Measurements from ENCODE around the gene TBC1D5. TPM values are rescaled to one million over a fixed set of nuclear protein-coding genes. Genes with fewer than 3 reads are reported as not detected.

Gene TBC1D5
- total RNA-seq, 4 donors from 2014 or later = 51.9 to 66.8 (median 60.1) TPM

DNA sequence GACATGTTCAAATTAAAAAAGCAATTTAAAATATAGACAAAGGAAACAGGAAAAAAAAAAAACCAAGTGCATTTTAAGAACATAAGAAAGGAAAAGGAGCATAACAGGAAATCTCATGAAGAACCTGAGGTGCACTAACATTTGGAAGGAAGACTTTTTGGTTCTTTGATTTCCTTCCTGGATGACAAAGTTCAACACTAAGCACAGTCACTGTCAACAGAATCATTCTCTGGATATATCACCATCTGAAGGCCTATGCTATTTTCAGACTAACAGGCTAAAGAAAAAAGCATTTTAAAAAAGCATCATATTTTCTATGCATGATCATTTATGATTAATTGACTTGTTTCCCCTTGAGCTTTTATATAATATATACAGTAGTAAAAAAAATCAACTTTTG is 508.0 kb downstream of the TBC1D5 start:
- intact Hi-C loops (cut with DNase I; ENCODE audit: low total_unique reads) = no loop called here
- TF ChIP-seq, protein P1, sequence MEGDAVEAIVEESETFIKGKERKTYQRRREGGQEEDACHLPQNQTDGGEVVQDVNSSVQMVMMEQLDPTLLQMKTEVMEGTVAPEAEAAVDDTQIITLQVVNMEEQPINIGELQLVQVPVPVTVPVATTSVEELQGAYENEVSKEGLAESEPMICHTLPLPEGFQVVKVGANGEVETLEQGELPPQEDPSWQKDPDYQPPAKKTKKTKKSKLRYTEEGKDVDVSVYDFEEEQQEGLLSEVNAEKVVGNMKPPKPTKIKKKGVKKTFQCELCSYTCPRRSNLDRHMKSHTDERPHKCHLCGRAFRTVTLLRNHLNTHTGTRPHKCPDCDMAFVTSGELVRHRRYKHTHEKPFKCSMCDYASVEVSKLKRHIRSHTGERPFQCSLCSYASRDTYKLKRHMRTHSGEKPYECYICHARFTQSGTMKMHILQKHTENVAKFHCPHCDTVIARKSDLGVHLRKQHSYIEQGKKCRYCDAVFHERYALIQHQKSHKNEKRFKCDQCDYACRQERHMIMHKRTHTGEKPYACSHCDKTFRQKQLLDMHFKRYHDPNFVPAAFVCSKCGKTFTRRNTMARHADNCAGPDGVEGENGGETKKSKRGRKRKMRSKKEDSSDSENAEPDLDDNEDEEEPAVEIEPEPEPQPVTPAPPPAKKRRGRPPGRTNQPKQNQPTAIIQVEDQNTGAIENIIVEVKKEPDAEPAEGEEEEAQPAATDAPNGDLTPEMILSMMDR (IDR thresholded peaks at IDR 0.05) = no peak
- no peak for TF ChIP-seq POLR2A (IDR thresholded peaks at IDR 0.05)
- DNase-seq (ENCODE audit: low spot score in 2 of 2) = no peak
- no peak overlapping the region for H3K4me3 ChIP-seq (ENCODE audit: low read depth, poor library complexity, severe bottlenecking)

DNA sequence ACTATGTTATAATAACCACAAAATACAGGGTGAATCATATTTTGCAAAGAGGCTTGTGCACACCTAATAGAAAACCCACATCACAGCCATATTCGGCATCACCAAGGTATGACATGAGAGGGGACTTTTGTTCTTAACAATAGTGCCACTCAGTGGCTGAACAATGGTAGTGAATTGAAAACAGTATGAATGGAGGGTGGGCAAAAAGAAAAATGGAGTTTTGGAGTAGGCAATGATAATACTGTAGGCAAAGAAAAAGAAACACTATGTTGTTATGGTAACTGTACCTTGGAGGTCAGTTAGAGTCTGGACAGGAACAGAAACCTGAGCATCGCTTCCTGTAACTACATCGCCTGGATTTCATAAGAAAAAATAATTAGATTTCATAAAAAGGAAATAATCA is 509.0 kb downstream of the TBC1D5 start:
- intact Hi-C loops (cut with DNase I; ENCODE audit: low total_unique reads) = no loop called here
- DNase-seq (ENCODE audit: low spot score in 2 of 2) = no peak
- H3K4me3 ChIP-seq (ENCODE audit: low read depth, poor library complexity, severe bottlenecking) = no peak overlapping the region
- no peak for TF ChIP-seq POLR2A (IDR thresholded peaks at IDR 0.05)
- TF ChIP-seq, protein P1 (IDR thresholded peaks at IDR 0.05) = no peak
- WGBS, 2 donors = 58 to 67% methylated on average over 3 of the region's 3 CpGs

DNA sequence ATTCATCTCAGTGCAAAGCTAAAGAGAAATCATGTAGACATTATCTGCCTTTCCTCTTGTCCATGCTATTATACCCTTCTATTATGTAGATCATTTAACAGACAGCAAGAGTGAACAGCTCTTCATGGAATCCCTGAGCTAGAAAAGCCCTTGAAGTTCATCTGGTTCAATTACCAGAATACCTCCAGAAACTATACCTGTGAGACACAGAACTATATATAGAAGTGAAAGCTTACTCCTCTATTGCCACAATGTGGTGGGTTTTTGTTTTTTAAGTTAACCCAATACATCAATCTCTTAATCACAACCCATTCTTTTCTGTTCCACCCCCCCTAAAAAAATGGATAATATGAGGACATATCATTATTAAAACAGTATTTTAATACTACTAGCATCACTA is 510.0 kb downstream of the TBC1D5 start:
- intact Hi-C loops (cut with DNase I; ENCODE audit: low total_unique reads) = no loop called here
- TF ChIP-seq POLR2A (IDR thresholded peaks at IDR 0.05) = no peak
- TF ChIP-seq, protein P1 (IDR thresholded peaks at IDR 0.05) = no peak
- no peak overlapping the region for H3K4me3 ChIP-seq (ENCODE audit: low read depth, poor library complexity, severe bottlenecking)
- DNase-seq (ENCODE audit: low spot score in 2 of 2) = no peak

DNA sequence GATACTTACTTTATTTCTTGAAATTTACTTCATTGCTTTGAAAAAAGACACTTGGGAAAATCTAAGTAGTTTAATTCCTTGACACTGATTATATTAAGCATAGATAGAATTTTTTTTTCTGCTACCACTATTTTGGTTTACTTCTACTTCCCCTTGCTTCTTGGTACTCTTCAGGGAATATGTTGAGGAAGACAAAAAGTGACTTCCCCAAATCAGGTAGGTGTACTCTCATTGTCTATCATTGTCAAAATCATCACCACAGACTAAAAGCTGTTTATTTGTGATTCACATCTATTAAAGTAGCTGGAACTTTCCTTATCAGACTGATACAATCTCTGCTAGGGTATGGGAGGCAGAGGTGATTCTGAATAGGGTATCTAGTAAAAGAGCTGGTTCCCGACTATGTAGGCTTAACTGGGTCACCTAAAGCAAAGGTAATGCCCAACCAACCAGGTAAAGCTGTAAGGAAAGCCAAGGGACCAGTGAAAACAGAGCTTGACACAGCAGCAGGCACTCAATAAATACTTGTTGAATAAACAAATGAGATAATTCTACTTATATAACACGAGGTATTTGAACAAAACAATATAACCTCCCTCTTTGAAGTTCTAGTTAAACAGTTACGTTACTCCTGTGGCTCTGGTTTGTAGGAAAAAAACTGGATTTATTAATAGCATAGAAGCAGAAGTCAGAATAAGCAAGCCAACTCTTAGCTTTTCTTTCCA is 510.7 kb downstream of the TBC1D5 start:
- DNase-seq (ENCODE audit: low spot score in 2 of 2) = no peak
- intact Hi-C loops (cut with DNase I; ENCODE audit: low total_unique reads) = no loop called here
- H3K4me3 ChIP-seq (ENCODE audit: low read depth, poor library complexity, severe bottlenecking) = no peak overlapping the region
- TF ChIP-seq POLR2A (IDR thresholded peaks at IDR 0.05) = no peak
- TF ChIP-seq, protein P1 (IDR thresholded peaks at IDR 0.05) = no peak
- 86 to 93% methylated on average over 3 of the region's 3 CpGs for WGBS, 2 donors

DNA sequence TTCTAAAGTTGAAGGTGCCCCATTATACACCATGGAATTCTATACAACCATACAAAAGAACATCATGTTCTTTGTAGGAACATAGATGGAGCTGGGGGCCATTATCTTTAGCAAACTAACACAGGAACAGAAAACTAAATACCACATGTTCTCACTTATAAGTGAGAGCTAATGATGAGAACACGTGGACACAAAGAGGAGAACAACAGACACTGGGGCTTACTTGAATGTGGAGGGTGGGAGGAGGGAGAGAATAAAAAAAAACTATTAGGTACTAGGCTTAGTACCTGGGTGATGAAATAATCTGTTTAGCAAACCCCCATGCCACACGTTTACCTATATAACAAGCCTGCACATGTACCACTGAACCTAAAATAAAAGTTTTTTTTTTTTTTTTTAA is 515.0 kb downstream of the TBC1D5 start:
- intact Hi-C loops (cut with DNase I; ENCODE audit: low total_unique reads) = no loop called here
- no peak for TF ChIP-seq POLR2A (IDR thresholded peaks at IDR 0.05)
- TF ChIP-seq, protein P1 (IDR thresholded peaks at IDR 0.05) = no peak
- 68 to 71% methylated on average over 2 of the region's 2 CpGs for WGBS, 2 donors
- DNase-seq (ENCODE audit: low spot score in 2 of 2) = no peak
- H3K4me3 ChIP-seq (ENCODE audit: low read depth, poor library complexity, severe bottlenecking) = no peak overlapping the region

DNA sequence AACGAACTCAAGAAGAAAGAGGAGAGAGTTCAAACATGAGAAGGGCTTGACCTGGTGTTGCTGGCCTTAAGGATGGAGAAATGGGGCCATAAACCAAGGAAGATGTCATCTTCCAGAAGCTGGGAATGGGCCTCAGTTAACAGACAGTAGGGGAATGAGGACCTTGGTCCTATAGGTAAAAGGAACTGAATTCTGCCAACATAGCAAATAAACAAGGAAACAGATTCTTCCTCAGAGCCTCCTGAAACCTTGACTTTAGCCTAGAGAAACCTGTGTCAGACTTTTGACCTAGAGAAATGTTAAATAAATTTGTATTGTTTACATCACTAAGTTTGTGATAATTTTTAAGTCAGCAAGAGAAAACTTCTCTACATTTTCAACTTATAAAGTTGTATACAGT is 520.9 kb downstream of the TBC1D5 start:
- 98 to 100% methylated on average over 1 of the region's 1 CpG for WGBS, 2 donors

More for the DNA sequence above, 520.9 kb downstream of the TBC1D5 start:
- intact Hi-C loops (cut with DNase I; ENCODE audit: low total_unique reads) = no loop called here
- no peak overlapping the region for H3K4me3 ChIP-seq (ENCODE audit: low read depth, poor library complexity, severe bottlenecking)
- DNase-seq (ENCODE audit: low spot score in 2 of 2) = no peak
- TF ChIP-seq, protein P1 (IDR thresholded peaks at IDR 0.05) = no peak
- TF ChIP-seq POLR2A (IDR thresholded peaks at IDR 0.05) = no peak
